LNCaP clone FGC (cell line): Measurements from ENCODE around the gene DEFB119.
"Not testable (repeated sequence)": the region's sequence is repeated elsewhere in the genome, so short reads cannot be mapped to it uniquely, and the experiment has no call there.

ENCODE experiments used
- DNase-seq: peaks from one replicate; pipeline ENCODE4 v3.0.0-alpha.2; 2011; ENCODE audit warnings: low read depth
- H3K4me3 ChIP-seq: 2 replicates; pipeline ENCODE4 v1.5.1; 2011; ENCODE audit warnings: mild to moderate bottlenecking, low read depth, low read length, control low read depth
- TF ChIP-seq, protein P1 (sequence below): IDR thresholded peaks from 2 replicates; pipeline ENCODE4 v1.5.1; 2012; ENCODE audit warnings: mild to moderate bottlenecking; ENCODE audit not compliant: control insufficient read depth, insufficient read depth; ENCODE audit errors: extremely low read depth

The DEFB119 gene

DNA sequence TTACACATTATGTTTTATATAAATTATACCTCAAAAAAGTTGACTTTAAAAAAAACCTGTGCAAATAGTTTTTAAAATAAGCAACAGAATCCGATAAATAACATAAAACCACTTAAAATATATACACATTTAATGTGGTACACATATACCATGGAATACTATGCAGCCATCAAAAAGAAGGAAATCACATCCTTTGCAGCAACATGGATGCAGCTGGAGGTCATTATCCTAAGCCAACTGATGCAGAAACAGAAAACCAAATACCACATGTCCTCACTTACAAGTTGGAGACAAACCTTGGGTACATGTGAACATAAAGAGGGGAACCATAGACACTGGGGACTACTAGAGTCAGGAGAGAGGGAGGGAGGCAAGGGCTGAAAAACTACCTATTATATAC, 19.6 kb upstream of the DEFB119 start:
- H3K4me3 ChIP-seq, result no peak overlapping the region
- DNase-seq, result no peak
- TF ChIP-seq, protein P1, sequence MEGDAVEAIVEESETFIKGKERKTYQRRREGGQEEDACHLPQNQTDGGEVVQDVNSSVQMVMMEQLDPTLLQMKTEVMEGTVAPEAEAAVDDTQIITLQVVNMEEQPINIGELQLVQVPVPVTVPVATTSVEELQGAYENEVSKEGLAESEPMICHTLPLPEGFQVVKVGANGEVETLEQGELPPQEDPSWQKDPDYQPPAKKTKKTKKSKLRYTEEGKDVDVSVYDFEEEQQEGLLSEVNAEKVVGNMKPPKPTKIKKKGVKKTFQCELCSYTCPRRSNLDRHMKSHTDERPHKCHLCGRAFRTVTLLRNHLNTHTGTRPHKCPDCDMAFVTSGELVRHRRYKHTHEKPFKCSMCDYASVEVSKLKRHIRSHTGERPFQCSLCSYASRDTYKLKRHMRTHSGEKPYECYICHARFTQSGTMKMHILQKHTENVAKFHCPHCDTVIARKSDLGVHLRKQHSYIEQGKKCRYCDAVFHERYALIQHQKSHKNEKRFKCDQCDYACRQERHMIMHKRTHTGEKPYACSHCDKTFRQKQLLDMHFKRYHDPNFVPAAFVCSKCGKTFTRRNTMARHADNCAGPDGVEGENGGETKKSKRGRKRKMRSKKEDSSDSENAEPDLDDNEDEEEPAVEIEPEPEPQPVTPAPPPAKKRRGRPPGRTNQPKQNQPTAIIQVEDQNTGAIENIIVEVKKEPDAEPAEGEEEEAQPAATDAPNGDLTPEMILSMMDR, result no peak

DNA sequence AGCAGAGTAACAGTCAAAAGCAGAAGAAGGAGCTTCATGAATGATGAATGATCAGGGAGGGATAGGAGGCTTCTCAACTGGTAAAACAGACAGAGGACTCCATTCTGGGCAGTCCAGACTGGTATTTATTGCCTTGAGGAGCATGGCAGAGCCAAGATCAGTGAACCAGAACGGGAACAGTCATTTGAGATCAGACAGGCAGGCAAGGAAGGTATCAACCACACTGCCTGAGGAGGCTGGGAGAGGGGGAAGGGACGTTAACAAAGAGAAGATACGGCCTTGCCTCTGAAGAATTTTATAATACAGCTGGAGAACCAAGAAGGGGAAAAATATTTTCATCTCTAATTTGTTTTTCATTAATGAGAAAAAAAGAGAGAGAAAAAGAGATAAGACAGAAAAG, 15.7 kb upstream of the DEFB119 start, which contains the start of gene DEFB121:
TSS of gene DEFB121 (minus strand) at position 101 of the 400 bp plus-strand sequence. CDS start at position 38, 63 bp downstream.
- H3K4me3 ChIP-seq, result no peak within 1 kb of the TSS
- TF ChIP-seq, protein P1, result no peak
- DNase-seq, result no peak

GRCh38 chr20:31403886-31404285, 13.5 kb upstream of the DEFB119 start:
- no peak overlapping the region for H3K4me3 ChIP-seq
- no peak for DNase-seq
- TF ChIP-seq, protein P1, result no peak

GRCh38 chr20:31394900-31395299, 4.5 kb upstream of the DEFB119 start:
- no peak for DNase-seq
- no peak overlapping the region for H3K4me3 ChIP-seq
- TF ChIP-seq, protein P1, result no peak

- TF ChIP-seq, protein P1, result no peak
- H3K4me3 ChIP-seq, result no peak overlapping the region
- no peak for DNase-seq
These were observed 2.4 kb upstream of the DEFB119 start for GRCh38 chr20:31392836-31393235.

GRCh38 chr20:31374346-31374745, 16.0 kb downstream of the DEFB119 start:
- TF ChIP-seq, protein P1, result no peak
- H3K4me3 ChIP-seq, result no peak overlapping the region
- DNase-seq, result no peak

DNA sequence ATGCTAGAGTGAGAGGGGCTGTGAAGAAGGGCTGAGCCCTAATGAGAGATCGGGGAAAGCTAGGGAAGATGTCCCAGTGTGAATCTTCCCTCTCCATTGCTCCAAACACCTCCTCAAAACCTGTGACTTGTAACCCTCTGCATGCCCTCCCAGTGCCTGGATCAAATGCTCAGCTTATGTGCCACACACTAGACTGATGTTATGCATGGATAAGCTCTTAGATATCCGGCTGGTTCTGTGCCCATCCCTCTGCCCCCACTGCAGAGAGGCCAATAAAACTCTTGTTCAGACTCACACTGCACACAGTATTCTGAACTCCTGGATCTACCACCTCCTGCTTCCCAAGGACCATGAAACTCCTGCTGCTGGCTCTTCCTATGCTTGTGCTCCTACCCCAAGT, 22.1 kb downstream of the DEFB119 start, which contains the start of gene DEFB118:
TSS of gene DEFB118 (plus strand) at position 301 of the 400 bp plus-strand sequence. CDS start at position 351, 50 bp downstream.
- H3K4me3 ChIP-seq, result no peak within 1 kb of the TSS
- no peak for DNase-seq
- TF ChIP-seq, protein P1, result no peak

GRCh38 chr20:31364272-31364671, 26.1 kb downstream of the DEFB119 start:
- H3K4me3 ChIP-seq, DNase-seq: not testable (repeated sequence)
